8988T (cell line): ENCODE measurements around the gene PPP2R2C.

Source experiments
- DNase-seq: peaks from one replicate; pipeline ENCODE4 v3.0.0; 2011

PPP2R2C gene

GRCh38 chr4:6472387-6473263 is at the start of gene PPP2R2C:
Gene PPP2R2C (minus strand): TSS chr4:6472614. CDS start chr4:6472229, 385 bp downstream.
- no peak for DNase-seq

GRCh38 chr4:6520978-6521377 is 48.6 kb upstream of the PPP2R2C start:
- no peak for DNase-seq

GRCh38 chr4:6520051-6520636 is 47.7 kb upstream of the PPP2R2C start:
- no peak for DNase-seq

- no peak for DNase-seq
These were observed 44.8 kb upstream of the PPP2R2C start for GRCh38 chr4:6517171-6517570.

DNA sequence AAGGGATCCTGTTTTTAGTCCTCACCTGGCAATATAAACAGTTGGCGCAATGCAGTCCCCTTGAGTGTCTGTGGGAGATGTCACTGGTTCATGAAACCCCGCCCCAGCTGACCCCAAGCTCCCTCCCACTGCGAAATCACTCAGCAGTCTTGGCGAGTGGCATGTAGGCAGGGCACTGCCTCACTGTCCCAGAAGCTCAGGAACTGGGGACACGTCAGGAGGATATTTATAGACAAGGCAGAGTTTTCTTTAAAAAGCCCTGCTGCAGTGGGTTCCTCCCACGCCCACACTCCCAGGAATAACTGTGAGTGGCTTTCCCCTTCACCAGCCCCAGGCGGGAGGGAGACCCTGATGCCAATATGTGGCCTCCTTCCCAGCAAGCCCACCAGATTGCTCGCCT is 44.3 kb upstream of the PPP2R2C start:
- no peak for DNase-seq

DNA sequence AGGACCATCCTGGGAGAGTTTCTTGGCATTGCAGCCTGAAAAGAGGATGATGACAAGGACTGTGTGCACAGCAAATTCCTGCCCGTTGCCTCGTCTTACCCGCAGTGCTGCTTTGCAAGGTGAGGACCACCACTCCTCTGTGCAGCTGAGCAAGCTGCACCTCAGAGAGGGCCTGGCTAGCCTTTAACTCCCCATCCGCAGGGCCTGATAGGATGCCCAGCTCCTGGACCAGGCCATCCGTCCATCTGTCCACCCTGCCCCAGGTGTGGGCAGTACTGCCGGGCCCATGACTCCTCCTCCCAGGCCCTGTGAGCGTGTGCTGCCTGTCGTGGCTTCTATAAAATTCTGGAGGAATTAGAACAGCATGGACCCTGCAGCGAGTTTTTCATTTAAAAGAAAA is 43.9 kb upstream of the PPP2R2C start:
- DNase-seq, result no peak

DNA sequence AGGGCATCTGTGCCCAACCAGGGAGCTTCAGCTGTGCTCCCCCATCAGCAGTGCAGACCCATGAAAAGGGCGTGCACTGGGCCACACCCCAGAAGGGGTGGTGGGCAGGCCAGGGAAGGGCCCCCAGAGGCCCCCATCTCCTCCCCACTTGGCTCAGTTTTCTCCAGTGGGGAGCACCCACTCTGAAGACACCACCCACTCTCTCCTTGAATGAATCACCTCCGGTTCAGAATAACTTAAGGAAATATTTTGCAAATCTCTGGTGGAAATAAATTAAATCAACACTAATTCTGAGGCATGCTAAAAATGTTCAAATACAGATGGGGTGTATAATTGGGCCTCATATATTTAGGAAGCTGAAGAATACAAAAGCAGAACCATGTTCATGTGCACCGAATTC is 41.3 kb upstream of the PPP2R2C start:
- DNase-seq, result no peak

GRCh38 chr4:6509587-6509986 is 37.2 kb upstream of the PPP2R2C start:
- DNase-seq, result peak; percentile 89

GRCh38 chr4:6507345-6507744 is 34.9 kb upstream of the PPP2R2C start:
- DNase-seq, result no peak

DNA sequence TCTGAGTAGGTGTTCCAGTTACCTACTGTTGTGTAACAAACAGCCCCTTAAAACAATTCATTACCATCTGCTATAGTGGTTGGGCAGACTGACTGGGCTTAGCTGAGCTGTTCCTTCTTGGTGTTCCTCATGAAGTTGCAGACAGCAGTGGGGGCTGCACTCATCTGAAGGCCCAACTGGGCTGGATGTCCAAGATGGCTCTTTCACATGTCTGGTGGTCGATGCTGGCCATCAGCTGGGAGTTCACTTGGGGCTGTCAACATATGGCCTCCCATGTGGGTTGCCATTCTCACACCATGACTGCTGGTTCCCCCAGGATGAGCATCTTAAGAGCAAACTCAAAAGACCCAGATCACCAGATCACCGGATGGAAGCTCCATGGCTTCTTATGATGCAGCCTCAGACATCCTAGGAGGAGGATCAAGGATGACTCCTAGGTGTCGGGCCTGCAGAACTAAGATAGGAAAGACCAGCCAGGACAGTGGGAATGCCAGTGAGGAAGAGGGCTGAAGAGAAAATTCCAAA is 34.3 kb upstream of the PPP2R2C start:
- DNase-seq, result no peak

DNA sequence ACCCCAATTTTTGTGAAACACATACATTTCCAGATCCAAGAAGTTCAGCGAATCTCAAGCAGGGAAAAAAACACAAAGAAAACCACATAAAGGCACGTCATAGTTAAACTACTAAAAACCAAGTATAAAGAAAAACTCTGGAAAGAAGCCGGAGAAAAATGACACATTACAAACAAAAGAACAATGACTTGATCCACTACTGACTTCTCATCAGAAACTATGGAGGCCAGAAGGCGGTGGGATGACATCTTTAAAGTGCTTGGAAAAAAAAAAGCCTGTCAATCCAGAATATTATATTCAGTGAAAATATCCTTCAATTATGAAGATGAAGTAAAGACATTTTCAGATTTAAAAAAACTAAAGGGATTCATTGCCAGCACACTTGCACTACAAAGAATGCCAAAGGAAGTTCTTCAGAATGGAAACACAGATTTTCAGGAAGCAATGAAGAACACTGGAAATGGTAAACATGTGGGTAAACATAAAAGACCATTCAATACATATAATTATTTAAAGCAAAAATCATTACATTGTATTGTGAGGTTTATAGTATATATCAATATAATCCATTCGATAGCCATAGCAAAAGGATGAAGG is 32.6 kb upstream of the PPP2R2C start:
- DNase-seq, result no peak

DNA sequence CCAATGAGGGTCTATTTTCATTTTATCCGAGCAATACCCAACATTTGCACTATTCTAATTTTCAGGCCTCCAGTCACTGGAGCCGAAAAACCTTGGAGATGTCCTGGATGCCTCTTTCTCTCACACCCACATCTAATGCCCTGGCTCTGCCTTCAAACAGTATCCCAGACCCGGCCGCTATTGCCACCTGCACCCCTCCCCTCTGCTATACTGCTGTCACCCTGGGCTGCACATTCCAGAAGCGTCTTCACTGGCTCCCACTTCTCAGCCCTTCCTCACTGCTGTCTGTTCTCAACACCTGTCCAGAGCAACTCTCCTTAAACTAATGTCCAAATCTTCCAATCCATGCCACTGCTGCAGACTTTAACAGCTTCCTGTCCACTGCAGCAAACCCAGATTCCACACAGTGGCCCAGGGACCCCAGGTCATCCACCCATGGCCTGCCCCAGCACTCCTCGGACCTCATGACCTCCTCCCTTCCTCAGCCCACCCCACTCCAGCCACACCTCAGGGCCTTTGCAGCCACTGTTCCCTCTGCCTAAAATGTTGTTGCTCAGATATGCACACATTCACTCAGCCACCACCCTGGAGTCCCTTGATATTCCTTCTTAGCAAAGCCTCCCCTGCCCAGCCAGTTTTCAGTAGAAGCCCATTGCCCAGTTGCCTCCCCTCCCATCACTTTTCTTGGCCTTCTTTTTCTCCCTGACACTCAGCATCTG is 30.5 kb upstream of the PPP2R2C start:
- no peak for DNase-seq

- no peak for DNase-seq
These were observed 29.7 kb upstream of the PPP2R2C start for GRCh38 chr4:6502147-6502546.

DNA sequence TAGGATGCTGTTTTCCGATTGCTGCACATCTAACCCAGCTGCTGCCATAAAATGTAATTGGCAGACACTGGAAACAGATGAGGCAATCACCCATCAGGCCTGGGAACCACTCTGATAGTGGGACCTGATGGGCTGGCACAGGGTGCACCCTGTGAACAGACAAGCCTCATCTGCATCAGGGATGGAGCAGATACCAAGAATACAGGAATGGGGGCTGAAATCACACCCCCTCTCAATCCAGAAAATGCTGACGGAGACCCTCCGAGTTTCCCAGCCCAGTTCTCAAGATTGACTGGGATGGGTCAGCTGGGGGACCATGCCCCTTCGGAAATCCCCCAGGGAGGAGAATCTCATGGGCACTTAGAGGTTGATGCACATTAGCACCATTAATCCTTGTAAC is 28.8 kb upstream of the PPP2R2C start:
- no peak for DNase-seq

DNA sequence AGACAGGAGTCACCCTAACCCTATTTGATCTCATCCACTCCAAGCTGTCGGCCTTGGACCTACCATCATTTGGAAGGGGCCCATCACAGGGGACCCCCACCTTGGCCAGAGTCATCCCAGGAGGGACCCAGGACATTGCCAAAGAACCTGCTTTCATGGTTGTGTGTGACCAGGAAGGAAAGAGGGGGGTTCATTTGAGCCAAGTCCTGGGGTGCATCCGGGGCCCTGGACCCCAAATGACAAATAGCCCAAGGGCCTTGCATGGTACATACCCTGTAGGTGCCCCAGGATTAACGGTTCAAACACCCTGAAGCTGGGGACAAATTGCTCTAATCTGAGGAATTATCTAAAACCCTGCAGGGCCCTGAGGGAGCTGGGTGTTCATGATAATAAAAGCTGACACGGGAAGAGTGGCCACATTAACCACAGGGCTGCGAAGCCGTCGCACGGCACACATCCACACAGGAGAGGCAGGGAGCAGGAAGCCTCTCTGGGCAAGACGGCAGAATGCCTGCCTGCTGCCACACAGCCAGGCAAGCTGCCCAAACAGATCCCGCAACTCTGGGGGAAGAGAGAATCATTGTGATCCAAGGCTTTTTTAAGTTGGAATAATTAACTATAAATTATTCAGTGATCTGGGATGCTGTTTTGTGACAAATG is 28.2 kb upstream of the PPP2R2C start:
- DNase-seq, result no peak

- no peak for DNase-seq
These were observed 26.8 kb upstream of the PPP2R2C start for GRCh38 chr4:6499238-6499600.

- DNase-seq, result no peak
These were observed 26.3 kb upstream of the PPP2R2C start for GRCh38 chr4:6498511-6499237.

- DNase-seq, result no peak
These were observed 25.4 kb upstream of the PPP2R2C start for GRCh38 chr4:6497796-6498195.

DNA sequence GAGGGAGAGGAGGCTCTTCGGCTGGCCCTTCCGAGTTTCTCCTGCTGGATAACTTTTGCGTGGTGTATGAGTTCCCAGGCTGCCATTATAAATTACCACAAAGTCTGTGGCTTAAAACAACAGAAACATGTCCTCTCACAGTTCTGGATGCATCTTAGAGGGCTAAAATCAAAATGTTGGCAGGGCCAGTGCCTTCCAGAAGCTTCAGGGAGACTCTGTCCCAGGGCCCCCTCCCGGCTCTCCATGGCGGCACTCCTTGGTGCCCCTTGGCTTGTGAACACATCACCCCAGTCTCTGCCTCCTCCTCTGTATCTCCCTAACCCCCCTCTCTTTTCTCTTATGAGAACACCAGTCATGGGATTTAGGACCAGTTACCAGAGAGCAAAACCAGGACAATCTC is 23.3 kb upstream of the PPP2R2C start:
- DNase-seq, result no peak

DNA sequence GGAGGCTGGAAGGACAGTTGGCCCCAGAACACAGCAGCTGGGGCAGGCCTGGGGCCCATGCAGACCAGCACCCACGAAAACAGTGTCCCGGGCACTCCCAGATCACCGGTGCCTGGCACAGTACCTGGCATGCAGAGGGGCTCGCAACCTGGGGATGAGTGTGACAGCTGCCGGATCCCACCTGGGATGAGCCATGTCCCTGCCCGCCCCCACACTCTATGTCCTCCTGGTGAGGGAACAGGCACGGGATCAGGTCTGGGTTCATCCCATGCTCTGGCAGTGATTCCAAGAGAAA is 22.8 kb upstream of the PPP2R2C start:
- no peak for DNase-seq

- no peak for DNase-seq
These were observed 22.2 kb upstream of the PPP2R2C start for GRCh38 chr4:6494431-6495295.
